Upper lobe of left lung (tissue), 6 donors: Measurements from ENCODE around the gene MUC5B. TPM values are rescaled to one million over a fixed set of nuclear protein-coding genes. Genes with fewer than 3 reads are reported as not detected.

ENCODE experiments used
- ATAC-seq, 2 donors: fragments of 200-7000 bp; cut with Tn5 transposase; one replicate each; pipeline ENCODE4 v1.9.1; 2022; ENCODE audit warnings: mild to moderate bottlenecking in 2 of 2, moderate library complexity in 2 of 2; ENCODE audit not compliant: low FRiP score in 2 of 2
- DNase-seq, 2 donors: peaks; one replicate each; pipeline ENCODE4 v3.0.0-alpha.2; 2019 to 2020
- H3K27ac ChIP-seq, 4 donors: fragments of 200-600 bp; sonication (generic); one replicate each; pipeline ENCODE4 v1.5.1; 2016 to 2019
- H3K27me3 ChIP-seq, 4 donors: fragments of 200-600 bp; sonication (generic); one replicate each; pipeline ENCODE4 v1.5.1; 2017 to 2019
- H3K36me3 ChIP-seq, 4 donors: fragments of 200-600 bp; sonication (generic); one replicate each; pipeline ENCODE4 v1.5.1; 2016 to 2019
- H3K4me1 ChIP-seq, 4 donors: fragments of 200-600 bp; sonication (generic); one replicate each; pipeline ENCODE4 v1.5.1; 2018 to 2019
- H3K4me3 ChIP-seq, 4 donors: fragments of 200-600 bp; sonication (generic); one replicate each; pipeline ENCODE4 v1.5.1; 2017 to 2019; ENCODE audit warnings: mild to moderate bottlenecking in 2 of 4, moderate library complexity in 1 of 4
- H3K9me3 ChIP-seq, 4 donors: fragments of 200-600 bp; sonication (generic); one replicate each; pipeline ENCODE4 v1.5.1; 2018 to 2019
- CTCF ChIP-seq, 6 experiments: fragments of 450-650 bp in 4 of 6; fragments of 200-600 bp in 2 of 6; sonication (generic) in 2 of 6; IDR thresholded peaks; one replicate each; pipeline ENCODE4 v1.5.1; 2016 to 2019; ENCODE audit warnings: antibody characterized with exemption in 6 of 6
- EP300 ChIP-seq, 4 donors: sonication (generic); formaldehyde crosslinking; IDR thresholded peaks; one replicate each; pipeline ENCODE4 v1.5.1; 2017; ENCODE audit warnings: antibody characterized with exemption in 4 of 4, control low read depth in 2 of 4
- POLR2A ChIP-seq, 4 donors: fragments of 450-650 bp; IDR thresholded peaks; one replicate each; pipeline ENCODE4 v1.5.1; 2016 to 2017; ENCODE audit warnings: antibody characterized with exemption in 4 of 4, mild to moderate bottlenecking in 2 of 4
- POLR2AphosphoS5 ChIP-seq, 2 donors: sonication (generic); formaldehyde crosslinking; IDR thresholded peaks; one replicate each; pipeline ENCODE4 v1.5.1; 2017; ENCODE audit warnings: antibody characterized with exemption in 2 of 2
- WGBS, 2 donors: methylation state at CpG; one replicate each; pipeline ENCODE4 v1.1.5; 2017 to 2018; 5-methylcytosine and 5-hydroxymethylcytosine counted together
- total RNA-seq, 6 donors: library from RNA; depleted of rRNA in 4 of 6; stranded (reverse); fragments of >200 nt in 4 of 6; gene quantifications; one replicate each; pipeline versions ENCODE4 v1.1.0 to v1.2.1, GENCODE V29; 2016 to 2021
- donor health status: DM: no; HTN: no; CAD: no; lungs with moderate emphysema.
- donor health status: DM: no; HTN: yes; CAD: no; lungs with severe emphysema.

Gene MUC5B
- total RNA-seq, 6 donors from 2014 or later = 3.2 to 54.5 (median 16.2) TPM

- no peak for ATAC-seq
- Histone ChIP-seq H3K4me1 (no peaks in the 10 kb centered on the region), H3K36me3 (no peaks in the 10 kb centered on the region), H3K27me3 (no peaks in the 10 kb centered on the region), H3K4me3 (no peak overlapping the region), H3K9me3 (no peaks in the 10 kb centered on the region), H3K27ac (no peak overlapping the region)
- 76 to 77% methylated on average over 5 to 16 of the region's 26 CpGs for WGBS, 2 donors
- TF ChIP-seq CTCF (IDR thresholded peaks at IDR 0.05) = no peak
- no peak for TF ChIP-seq POLR2A (IDR thresholded peaks at IDR 0.05)
- TF ChIP-seq EP300 (IDR thresholded peaks at IDR 0.05) = no peak
- no peak for TF ChIP-seq POLR2AphosphoS5 (IDR thresholded peaks at IDR 0.05)
- DNase-seq = peak in 1 of 2 donors; percentile 63
Observed at GRCh38 chr11:1256257-1257045, 33.6 kb downstream of the MUC5B start.

- TF ChIP-seq EP300 (IDR thresholded peaks at IDR 0.05) = no peak
- TF ChIP-seq POLR2AphosphoS5 (IDR thresholded peaks at IDR 0.05) = no peak
- TF ChIP-seq CTCF (IDR thresholded peaks at IDR 0.05) = no peak
- TF ChIP-seq POLR2A (IDR thresholded peaks at IDR 0.05) = no peak
- no peaks in the 10 kb centered on the region for H3K27me3 ChIP-seq
- no peak overlapping the region for H3K27ac ChIP-seq
- peaks cover 5 to 8% (median 7%) of the 10 kb centered on the region in 4 donors for H3K4me1 ChIP-seq
- H3K9me3 ChIP-seq = no peaks in the 10 kb centered on the region
- no peak overlapping the region for H3K4me3 ChIP-seq
- 93% methylated on average over 23 of the region's 27 CpGs; no CpG with 5 or more reads in 1 of the 2 donors for WGBS, 2 donors
- no peaks in the 10 kb centered on the region for H3K36me3 ChIP-seq
- DNase-seq (peak in 1 of 2 donors; percentile 78), ATAC-seq (no peak)
Observed at GRCh38 chr11:1257366-1257765, 34.5 kb downstream of the MUC5B start.

- WGBS, 2 donors = 90 to 100% methylated on average over 2 to 16 of the region's 16 CpGs
- no peak overlapping the region for H3K4me3 ChIP-seq
- TF ChIP-seq POLR2A (IDR thresholded peaks at IDR 0.05) (no peak), CTCF (IDR thresholded peaks at IDR 0.05) (no peak), POLR2AphosphoS5 (IDR thresholded peaks at IDR 0.05) (no peak), EP300 (IDR thresholded peaks at IDR 0.05) (no peak)
- H3K36me3 ChIP-seq = no peaks in the 10 kb centered on the region
- no peak for ATAC-seq
- H3K27me3 ChIP-seq = no peaks in the 10 kb centered on the region
- peaks cover 9 to 14% (median 11%) of the 10 kb centered on the region in 4 donors for H3K4me1 ChIP-seq
- peak in 1 of 2 donors; percentile 76 for DNase-seq
- H3K9me3 ChIP-seq = no peaks in the 10 kb centered on the region
- no peak overlapping the region for H3K27ac ChIP-seq
Observed at GRCh38 chr11:1257916-1258315, 35.0 kb downstream of the MUC5B start.

- 77% methylated on average over 13 of the region's 13 CpGs; no CpG with 5 or more reads in 1 of the 2 donors for WGBS, 2 donors
Observed at GRCh38 chr11:1258401-1259075, 35.7 kb downstream of the MUC5B start.

More at GRCh38 chr11:1258401-1259075, 35.7 kb downstream of the MUC5B start:
- TF ChIP-seq EP300 (IDR thresholded peaks at IDR 0.05) (no peak), CTCF (IDR thresholded peaks at IDR 0.05) (no peak), POLR2AphosphoS5 (IDR thresholded peaks at IDR 0.05) (no peak), POLR2A (IDR thresholded peaks at IDR 0.05) (no peak)
- Histone ChIP-seq H3K9me3 (no peaks in the 10 kb centered on the region), H3K4me3 (no peak overlapping the region), H3K36me3 (no peaks in the 10 kb centered on the region), H3K4me1 (peaks cover 13 to 18% (median 15%) of the 10 kb centered on the region in 4 donors), H3K27ac (no peak overlapping the region), H3K27me3 (no peaks in the 10 kb centered on the region)
- ATAC-seq (no peak), DNase-seq (peak in 1 of 2 donors; percentile 64)
